KMS-11 (cell line): Measurements from ENCODE around the gene SPG21.
A peak's percentile ranks its signal among the peaks of the same experiment; 100 is the strongest.

Experiments used
- H2AFZ ChIP-seq: fragments of 200-600 bp; sonication (generic); 2 replicates; pipeline ENCODE4 v1.6.1; 2016; ENCODE audit warnings: antibody characterized with exemption, mixed run types, low read depth
- H3K27ac ChIP-seq: fragments of 200-600 bp; sonication (generic); 2 replicates; pipeline ENCODE4 v1.6.1; 2016; ENCODE audit warnings: mild to moderate bottlenecking, mixed run types
- H3K27me3 ChIP-seq: fragments of 200-600 bp; sonication (generic); 2 replicates; pipeline ENCODE4 v1.6.1; 2017; ENCODE audit warnings: mild to moderate bottlenecking, low read depth, mixed run types, moderate library complexity; ENCODE audit not compliant: insufficient read depth
- H3K36me3 ChIP-seq: fragments of 200-600 bp; sonication (generic); 2 replicates; pipeline ENCODE4 v1.6.1; 2017; ENCODE audit warnings: mild to moderate bottlenecking, mixed run types; ENCODE audit not compliant: insufficient read depth
- H3K4me1 ChIP-seq: fragments of 200-600 bp; sonication (generic); 2 replicates; pipeline ENCODE4 v1.6.1; 2016; ENCODE audit warnings: mild to moderate bottlenecking, low read depth, mixed run types; ENCODE audit not compliant: poor library complexity, severe bottlenecking
- H3K4me2 ChIP-seq: fragments of 200-600 bp; sonication (generic); 2 replicates; pipeline ENCODE4 v1.7.0; 2016; ENCODE audit warnings: mild to moderate bottlenecking, mixed run types
- H3K4me3 ChIP-seq: fragments of 200-600 bp; sonication (generic); IDR thresholded peaks from 2 replicates; pipeline ENCODE4 v1.6.1; 2017; ENCODE audit warnings: low read depth, low read length, mixed read lengths; ENCODE audit not compliant: insufficient read depth
- H3K79me2 ChIP-seq: fragments of 200-600 bp; sonication (generic); 2 replicates; pipeline ENCODE4 v1.6.1; 2016; ENCODE audit warnings: low read depth, mixed run types; ENCODE audit not compliant: insufficient read depth
- H3K9ac ChIP-seq: fragments of 200-600 bp; sonication (generic); 2 replicates; pipeline ENCODE4 v1.6.1; 2016; ENCODE audit warnings: mild to moderate bottlenecking, mixed run types
- H4K20me1 ChIP-seq: fragments of 200-600 bp; sonication (generic); 2 replicates; pipeline ENCODE4 v1.6.1; 2016; ENCODE audit warnings: mild to moderate bottlenecking, mixed run types; ENCODE audit not compliant: insufficient read depth
- CTCF ChIP-seq: fragments of 200-600 bp; sonication (generic); conservative IDR thresholded peaks from 2 replicates; pipeline ENCODE4 v1.6.1; 2017; ENCODE audit warnings: low read depth, mild to moderate bottlenecking, antibody characterized with exemption, low read length, moderate library complexity, mixed read lengths

The SPG21 gene

GRCh38 chr15:65034719-65035118 lies 45.0 kb upstream of the SPG21 start:
- Histone ChIP-seq H3K27ac (no peak overlapping the region), H3K36me3 (no peaks in the 10 kb centered on the region), H3K79me2 (no peaks in the 10 kb centered on the region), H3K27me3 (no peaks in the 10 kb centered on the region), H4K20me1 (no peaks in the 10 kb centered on the region), H2AFZ (no peak overlapping the region), H3K4me1 (no peaks in the 10 kb centered on the region), H3K4me2 (no peak overlapping the region), H3K9ac (no peak overlapping the region), H3K4me3 (no peak overlapping the region)
- no peak for TF ChIP-seq CTCF

- H3K27ac ChIP-seq: no peak overlapping the region
- no peak for TF ChIP-seq CTCF
- no peak overlapping the region for H3K4me2 ChIP-seq
- H3K27me3 ChIP-seq: no peaks in the 10 kb centered on the region
- no peak overlapping the region for H3K9ac ChIP-seq
- H3K4me1 ChIP-seq: no peaks in the 10 kb centered on the region
- H3K79me2 ChIP-seq: no peaks in the 10 kb centered on the region
- H3K4me3 ChIP-seq: no peak overlapping the region
- no peaks in the 10 kb centered on the region for H4K20me1 ChIP-seq
- no peaks in the 10 kb centered on the region for H3K36me3 ChIP-seq
- H2AFZ ChIP-seq: 0 out of 2 replicates have a peak overlapping the region, but pooled peaks have one; percentile 19
These were observed 44.0 kb upstream of the SPG21 start for GRCh38 chr15:65033659-65034269.

GRCh38 chr15:65032801-65033537 lies 43.3 kb upstream of the SPG21 start:
- Histone ChIP-seq H3K4me2 (no peak overlapping the region), H3K27ac (no peak overlapping the region), H3K4me1 (peaks cover 6% of the 10 kb centered on the region), H3K36me3 (no peaks in the 10 kb centered on the region), H3K4me3 (no peak overlapping the region), H3K9ac (no peak overlapping the region), H4K20me1 (no peaks in the 10 kb centered on the region), H2AFZ (no peak overlapping the region), H3K27me3 (no peaks in the 10 kb centered on the region), H3K79me2 (no peaks in the 10 kb centered on the region; the same call in 1 of the 2 replicates)
- TF ChIP-seq CTCF: no peak

GRCh38 chr15:65029736-65030208 lies 40.1 kb upstream of the SPG21 start:
- peaks cover 12% of the 10 kb centered on the region for H3K4me1 ChIP-seq

More at GRCh38 chr15:65029736-65030208, 40.1 kb upstream of the SPG21 start:
- Histone ChIP-seq H3K27ac (no peak overlapping the region), H3K9ac (no peak overlapping the region), H3K27me3 (no peaks in the 10 kb centered on the region), H3K36me3 (no peaks in the 10 kb centered on the region; the same call in 1 of the 2 replicates), H2AFZ (peak overlapping the region; percentile 82; the same call in 1 of the 2 replicates), H3K4me2 (no peak overlapping the region), H4K20me1 (no peaks in the 10 kb centered on the region), H3K4me3 (no peak overlapping the region), H3K79me2 (no peaks in the 10 kb centered on the region; the same call in 1 of the 2 replicates)
- no peak for TF ChIP-seq CTCF
